MM.1S (cell line): Measurements from ENCODE around the gene SATB2.

Experiments used
- DNase-seq: peaks from one replicate; pipeline ENCODE4 v3.0.0-alpha.2; 2015
- H2AFZ ChIP-seq: fragments of 300-600 bp; sonication (generic); 2 replicates; pipeline ENCODE4 v1.6.0; 2016; ENCODE audit warnings: antibody characterized with exemption, low read length
- H3F3A ChIP-seq: fragments of 300-600 bp; sonication (generic); 2 replicates; pipeline ENCODE4 v1.6.1; 2016; ENCODE audit warnings: mild to moderate bottlenecking, antibody characterized with exemption, low read length, moderate library complexity, mixed read lengths; ENCODE audit not compliant: insufficient read depth
- H3K27ac ChIP-seq: fragments of 300-600 bp; sonication (generic); 2 replicates; pipeline ENCODE4 v1.5.1; 2016; ENCODE audit warnings: mild to moderate bottlenecking, low read length
- H3K27me3 ChIP-seq: fragments of 300-600 bp; sonication (generic); replicated peaks from 2 replicates; pipeline ENCODE4 v1.6.0; 2016; ENCODE audit warnings: low read length; ENCODE audit not compliant: insufficient read depth
- H3K36me3 ChIP-seq: fragments of 300-600 bp; sonication (generic); replicated peaks from 2 replicates; pipeline ENCODE4 v1.6.1; 2016; ENCODE audit warnings: mild to moderate bottlenecking, low read length, mixed read lengths; ENCODE audit not compliant: insufficient read depth
- H3K4me1 ChIP-seq: fragments of 300-600 bp; sonication (generic); 2 replicates; pipeline ENCODE4 v1.6.1; 2016; ENCODE audit warnings: low read length, mixed read lengths
- H3K4me2 ChIP-seq: fragments of 300-600 bp; sonication (generic); 2 replicates; pipeline ENCODE4 v1.6.0; 2016; ENCODE audit warnings: low read depth, low read length
- H3K4me3 ChIP-seq: fragments of 300-600 bp; sonication (generic); 2 replicates; pipeline ENCODE4 v1.5.1; 2016; ENCODE audit warnings: low read length, mixed read lengths
- H3K79me2 ChIP-seq: fragments of 300-600 bp; sonication (generic); 2 replicates; pipeline ENCODE4 v1.6.1; 2016; ENCODE audit warnings: mixed run types, low read length, mixed read lengths
- H3K9ac ChIP-seq: fragments of 300-600 bp; sonication (generic); 2 replicates; pipeline ENCODE4 v1.6.1; 2016; ENCODE audit warnings: low read length, mixed read lengths
- H3K9me2 ChIP-seq: fragments of 300-600 bp; sonication (generic); replicated peaks from 2 replicates; pipeline ENCODE4 v1.6.1; 2016; ENCODE audit warnings: mild to moderate bottlenecking, low read length, mixed read lengths; ENCODE audit not compliant: insufficient read depth
- H3K9me3 ChIP-seq: fragments of 300-600 bp; sonication (generic); replicated peaks from 2 replicates; pipeline ENCODE4 v1.6.1; 2016; ENCODE audit warnings: mild to moderate bottlenecking, low read length, mixed read lengths; ENCODE audit not compliant: insufficient read depth
- H4K20me1 ChIP-seq: fragments of 300-600 bp; sonication (generic); 2 replicates; pipeline ENCODE4 v1.6.1; 2016; ENCODE audit warnings: mild to moderate bottlenecking, low read length, moderate library complexity, mixed read lengths; ENCODE audit not compliant: insufficient read depth
- CTCF ChIP-seq: fragments of 300-600 bp; sonication (generic); IDR thresholded peaks from 2 replicates; pipeline ENCODE4 v1.5.1; 2016; ENCODE audit warnings: antibody characterized with exemption, low read length, mixed read lengths
- EZH2 ChIP-seq: fragments of 300-600 bp; sonication (generic); optimal IDR thresholded peaks from 2 replicates; pipeline ENCODE3; 2017; ENCODE audit warnings: low read depth, mild to moderate bottlenecking, antibody characterized with exemption, low read length, mixed read lengths
- EZH2phosphoT487 ChIP-seq: fragments of 300-600 bp; sonication (generic); IDR thresholded peaks from 2 replicates; pipeline ENCODE4 v1.6.1; 2018; ENCODE audit warnings: antibody characterized with exemption, low read length

The SATB2 gene

GRCh38 chr2:199424160-199424559 lies 33.6 kb downstream of the SATB2 start:
- H3K27me3 ChIP-seq, result no peaks in the 10 kb centered on the region
- H3K36me3 ChIP-seq, result no peaks in the 10 kb centered on the region

GRCh38 chr2:199419428-199419827 lies 38.3 kb downstream of the SATB2 start:
- Histone ChIP-seq H3K27ac (no peak overlapping the region), H3K9me3 (no peaks in the 10 kb centered on the region), H3K79me2 (no peaks in the 10 kb centered on the region), H3F3A (no peaks in the 10 kb centered on the region), H4K20me1 (no peaks in the 10 kb centered on the region), H3K9ac (no peak overlapping the region), H3K4me1 (no peaks in the 10 kb centered on the region), H2AFZ (no peak overlapping the region), H3K36me3 (no peaks in the 10 kb centered on the region), H3K9me2 (no peaks in the 10 kb centered on the region), H3K27me3 (no peaks in the 10 kb centered on the region), H3K4me3 (no peak overlapping the region), H3K4me2 (no peak overlapping the region)
- DNase-seq, result no peak
- no peak for TF ChIP-seq CTCF
- no peak for TF ChIP-seq EZH2
- TF ChIP-seq EZH2phosphoT487, result no peak

More at GRCh38 chr2:199424160-199424559, 33.6 kb downstream of the SATB2 start:
- H3K79me2 ChIP-seq, result no peaks in the 10 kb centered on the region
- H3K4me1 ChIP-seq, result no peaks in the 10 kb centered on the region
- H3K9me2 ChIP-seq, result no peaks in the 10 kb centered on the region
- no peak overlapping the region for H3K4me3 ChIP-seq
- no peak overlapping the region for H3K4me2 ChIP-seq
- no peak overlapping the region for H3K27ac ChIP-seq
- H3K9ac ChIP-seq, result no peak overlapping the region
- TF ChIP-seq EZH2phosphoT487 (no peak), EZH2 (no peak), CTCF (no peak)
- H3F3A ChIP-seq, result no peaks in the 10 kb centered on the region
- H4K20me1 ChIP-seq, result no peaks in the 10 kb centered on the region
- no peak for DNase-seq
- H3K9me3 ChIP-seq, result no peaks in the 10 kb centered on the region
- H2AFZ ChIP-seq, result no peak overlapping the region

GRCh38 chr2:199414465-199414864 lies 43.3 kb downstream of the SATB2 start:
- Histone ChIP-seq H4K20me1 (no peaks in the 10 kb centered on the region), H3K4me3 (no peak overlapping the region), H3K9ac (no peak overlapping the region), H3K4me1 (no peaks in the 10 kb centered on the region), H3K9me3 (no peaks in the 10 kb centered on the region), H3K36me3 (no peaks in the 10 kb centered on the region), H3F3A (no peaks in the 10 kb centered on the region), H3K4me2 (no peak overlapping the region), H3K9me2 (no peaks in the 10 kb centered on the region), H3K27ac (no peak overlapping the region), H3K79me2 (no peaks in the 10 kb centered on the region), H2AFZ (no peak overlapping the region), H3K27me3 (no peaks in the 10 kb centered on the region)
- TF ChIP-seq EZH2phosphoT487 (no peak), CTCF (no peak), EZH2 (no peak)
- DNase-seq, result no peak
